Measurements from ENCODE around the gene MS4A15.
"Not testable (repeated sequence)": the region's sequence is repeated elsewhere in the genome, so short reads cannot be mapped to it uniquely, and the experiment has no call there.

The MS4A15 gene

GRCh38 chr11:60809249-60809648 lies 52.6 kb downstream of the MS4A15 start:
- no peak for DNase-seq (ENCODE audit: low spot score)

GRCh38 chr11:60809691-60810090 lies 53.0 kb downstream of the MS4A15 start:
- no peak for DNase-seq (ENCODE audit: low spot score)

- DNase-seq (ENCODE audit: low spot score) = no peak
Measured at GRCh38 chr11:60810151-60810550, 53.5 kb downstream of the MS4A15 start.

GRCh38 chr11:60810569-60810968 lies 53.9 kb downstream of the MS4A15 start:
- DNase-seq (ENCODE audit: low spot score) = no peak

GRCh38 chr11:60813324-60813723 lies 56.7 kb downstream of the MS4A15 start:
- DNase-seq (ENCODE audit: low spot score) = no peak

GRCh38 chr11:60814112-60814511 lies 57.4 kb downstream of the MS4A15 start:
- DNase-seq (ENCODE audit: low spot score) = no peak

- no peak for DNase-seq (ENCODE audit: low spot score)
Measured at GRCh38 chr11:60816590-60817157, 60.0 kb downstream of the MS4A15 start.

- no peak for DNase-seq (ENCODE audit: low spot score)
Measured at GRCh38 chr11:60818057-60818456, 61.4 kb downstream of the MS4A15 start.

- DNase-seq (ENCODE audit: low spot score) = no peak
Measured at GRCh38 chr11:60821827-60822599, 65.3 kb downstream of the MS4A15 start.

- DNase-seq (ENCODE audit: low spot score) = not testable (repeated sequence)
Measured at GRCh38 chr11:60823745-60824306, 67.2 kb downstream of the MS4A15 start.

GRCh38 chr11:60825118-60825517 lies 68.5 kb downstream of the MS4A15 start:
- no peak for DNase-seq (ENCODE audit: low spot score)

- no peak for DNase-seq (ENCODE audit: low spot score)
Measured at GRCh38 chr11:60825790-60826189, 69.1 kb downstream of the MS4A15 start.
